Measurements from ENCODE around the gene KCNJ2. TPM values are rescaled to one million over a fixed set of nuclear protein-coding genes. Genes with fewer than 3 reads are reported as not detected.

Gene KCNJ2
- polyA plus RNA-seq, 1 donor from 2014 or later, result 2.3 TPM

DNA sequence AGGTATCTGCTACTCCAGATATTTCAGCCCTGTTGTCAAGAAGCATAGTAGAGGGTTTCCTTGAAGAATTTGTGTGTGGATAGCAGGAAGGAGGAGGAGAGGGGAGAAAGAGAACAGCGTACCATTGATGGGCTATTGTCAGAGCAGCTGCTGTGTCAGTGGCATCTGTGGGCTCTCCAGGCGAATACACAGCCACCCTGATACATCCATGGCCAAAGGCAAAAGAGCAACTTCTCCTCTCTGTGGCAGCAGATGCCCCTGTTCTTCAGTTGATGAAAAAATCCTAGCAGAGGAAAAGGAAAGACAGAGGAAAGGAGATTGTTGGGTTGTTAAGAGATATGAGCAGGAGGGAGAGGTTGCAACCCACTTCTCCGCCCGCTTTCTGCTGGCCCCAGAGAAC lies 12.2 kb upstream of the KCNJ2 start:
- TF ChIP-seq POLR2AphosphoS5 (IDR thresholded peaks at IDR 0.05), result no peak
- no peak for TF ChIP-seq EP300 (conservative IDR thresholded peaks at IDR 0.05; ENCODE audit: poor library complexity, severe bottlenecking)
- TF ChIP-seq RAD21 (conservative IDR thresholded peaks at IDR 0.05), result no peak
- no peak for TF ChIP-seq CTCF (IDR thresholded peaks at IDR 0.05; ENCODE audit: poor library complexity, severe bottlenecking)
- TF ChIP-seq MXI1 (conservative IDR thresholded peaks at IDR 0.05; ENCODE audit: poor library complexity, severe bottlenecking), result no peak
- TF ChIP-seq, protein P1, sequence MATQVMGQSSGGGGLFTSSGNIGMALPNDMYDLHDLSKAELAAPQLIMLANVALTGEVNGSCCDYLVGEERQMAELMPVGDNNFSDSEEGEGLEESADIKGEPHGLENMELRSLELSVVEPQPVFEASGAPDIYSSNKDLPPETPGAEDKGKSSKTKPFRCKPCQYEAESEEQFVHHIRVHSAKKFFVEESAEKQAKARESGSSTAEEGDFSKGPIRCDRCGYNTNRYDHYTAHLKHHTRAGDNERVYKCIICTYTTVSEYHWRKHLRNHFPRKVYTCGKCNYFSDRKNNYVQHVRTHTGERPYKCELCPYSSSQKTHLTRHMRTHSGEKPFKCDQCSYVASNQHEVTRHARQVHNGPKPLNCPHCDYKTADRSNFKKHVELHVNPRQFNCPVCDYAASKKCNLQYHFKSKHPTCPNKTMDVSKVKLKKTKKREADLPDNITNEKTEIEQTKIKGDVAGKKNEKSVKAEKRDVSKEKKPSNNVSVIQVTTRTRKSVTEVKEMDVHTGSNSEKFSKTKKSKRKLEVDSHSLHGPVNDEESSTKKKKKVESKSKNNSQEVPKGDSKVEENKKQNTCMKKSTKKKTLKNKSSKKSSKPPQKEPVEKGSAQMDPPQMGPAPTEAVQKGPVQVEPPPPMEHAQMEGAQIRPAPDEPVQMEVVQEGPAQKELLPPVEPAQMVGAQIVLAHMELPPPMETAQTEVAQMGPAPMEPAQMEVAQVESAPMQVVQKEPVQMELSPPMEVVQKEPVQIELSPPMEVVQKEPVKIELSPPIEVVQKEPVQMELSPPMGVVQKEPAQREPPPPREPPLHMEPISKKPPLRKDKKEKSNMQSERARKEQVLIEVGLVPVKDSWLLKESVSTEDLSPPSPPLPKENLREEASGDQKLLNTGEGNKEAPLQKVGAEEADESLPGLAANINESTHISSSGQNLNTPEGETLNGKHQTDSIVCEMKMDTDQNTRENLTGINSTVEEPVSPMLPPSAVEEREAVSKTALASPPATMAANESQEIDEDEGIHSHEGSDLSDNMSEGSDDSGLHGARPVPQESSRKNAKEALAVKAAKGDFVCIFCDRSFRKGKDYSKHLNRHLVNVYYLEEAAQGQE (IDR thresholded peaks at IDR 0.05; ENCODE audit: borderline replicate concordance), result no peak
- no peak for TF ChIP-seq TAF1 (IDR thresholded peaks at IDR 0.05; ENCODE audit: low read depth)
- no peak for TF ChIP-seq SMC3 (conservative IDR thresholded peaks at IDR 0.05; ENCODE audit: poor library complexity)
- no peak for TF ChIP-seq EZH2 (IDR thresholded peaks at IDR 0.05; ENCODE audit: borderline replicate concordance, insufficient read depth, low read length, poor library complexity, severe bottlenecking)
- Histone ChIP-seq H3K9me3 (ENCODE audit: low read length) (no peaks in the 10 kb centered on the region), H2AFZ (ENCODE audit: low read depth, low read length) (no peak overlapping the region), H3F3A (ENCODE audit: insufficient read depth, low read length, poor library complexity, severe bottlenecking) (no peaks in the 10 kb centered on the region), H3K4me3 (ENCODE audit: low read length) (no peak overlapping the region), H4K20me1 (ENCODE audit: insufficient read depth) (no peaks in the 10 kb centered on the region), H3K4me2 (ENCODE audit: low read length) (no peak overlapping the region), H3K9ac (ENCODE audit: low read length) (no peak overlapping the region), H3K9me2 (ENCODE audit: insufficient read depth, low read length) (no peaks in the 10 kb centered on the region), H3K27ac (ENCODE audit: low read length) (no peak overlapping the region), H3K36me3 (ENCODE audit: insufficient read depth, low read length) (no peaks in the 10 kb centered on the region), H3K27me3 (ENCODE audit: insufficient read depth, low read depth, low read length) (no peaks in the 10 kb centered on the region), H3K79me2 (replicated peaks; ENCODE audit: insufficient read depth, low read length) (no peaks in the 10 kb centered on the region)

- H3K36me3 ChIP-seq (ENCODE audit: insufficient read depth, low read length), result no peaks in the 10 kb centered on the region
- H3K4me3 ChIP-seq (ENCODE audit: low read length), result no peak overlapping the region
- H3K9me3 ChIP-seq (ENCODE audit: low read length), result no peaks in the 10 kb centered on the region
- H3K4me2 ChIP-seq (ENCODE audit: low read length), result no peak overlapping the region
- no peak for TF ChIP-seq TAF1 (IDR thresholded peaks at IDR 0.05; ENCODE audit: low read depth)
- no peak for TF ChIP-seq SMC3 (conservative IDR thresholded peaks at IDR 0.05; ENCODE audit: poor library complexity)
- no peak for TF ChIP-seq EP300 (conservative IDR thresholded peaks at IDR 0.05; ENCODE audit: poor library complexity, severe bottlenecking)
- no peak for TF ChIP-seq CTCF (IDR thresholded peaks at IDR 0.05; ENCODE audit: poor library complexity, severe bottlenecking)
- TF ChIP-seq MXI1 (conservative IDR thresholded peaks at IDR 0.05; ENCODE audit: poor library complexity, severe bottlenecking), result no peak
- no peak for TF ChIP-seq RAD21 (conservative IDR thresholded peaks at IDR 0.05)
- no peak for TF ChIP-seq EZH2 (IDR thresholded peaks at IDR 0.05; ENCODE audit: borderline replicate concordance, insufficient read depth, low read length, poor library complexity, severe bottlenecking)
- TF ChIP-seq POLR2AphosphoS5 (IDR thresholded peaks at IDR 0.05), result no peak
- TF ChIP-seq, protein P1 (IDR thresholded peaks at IDR 0.05; ENCODE audit: borderline replicate concordance), result no peak
- H4K20me1 ChIP-seq (ENCODE audit: insufficient read depth), result no peaks in the 10 kb centered on the region
- no peaks in the 10 kb centered on the region for H3F3A ChIP-seq (ENCODE audit: insufficient read depth, low read length, poor library complexity, severe bottlenecking)
- H2AFZ ChIP-seq (ENCODE audit: low read depth, low read length), result no peak overlapping the region
- no peak overlapping the region for H3K9ac ChIP-seq (ENCODE audit: low read length)
- no peaks in the 10 kb centered on the region for H3K9me2 ChIP-seq (ENCODE audit: insufficient read depth, low read length)
- no peaks in the 10 kb centered on the region for H3K27me3 ChIP-seq (ENCODE audit: insufficient read depth, low read depth, low read length)
- H3K79me2 ChIP-seq (replicated peaks; ENCODE audit: insufficient read depth, low read length), result no peaks in the 10 kb centered on the region
- H3K27ac ChIP-seq (ENCODE audit: low read length), result no peak overlapping the region
Measured at GRCh38 chr17:70158180-70158579, 11.2 kb upstream of the KCNJ2 start.
